ENCODE measurements around the gene DVL1.

Gene DVL1

DNA sequence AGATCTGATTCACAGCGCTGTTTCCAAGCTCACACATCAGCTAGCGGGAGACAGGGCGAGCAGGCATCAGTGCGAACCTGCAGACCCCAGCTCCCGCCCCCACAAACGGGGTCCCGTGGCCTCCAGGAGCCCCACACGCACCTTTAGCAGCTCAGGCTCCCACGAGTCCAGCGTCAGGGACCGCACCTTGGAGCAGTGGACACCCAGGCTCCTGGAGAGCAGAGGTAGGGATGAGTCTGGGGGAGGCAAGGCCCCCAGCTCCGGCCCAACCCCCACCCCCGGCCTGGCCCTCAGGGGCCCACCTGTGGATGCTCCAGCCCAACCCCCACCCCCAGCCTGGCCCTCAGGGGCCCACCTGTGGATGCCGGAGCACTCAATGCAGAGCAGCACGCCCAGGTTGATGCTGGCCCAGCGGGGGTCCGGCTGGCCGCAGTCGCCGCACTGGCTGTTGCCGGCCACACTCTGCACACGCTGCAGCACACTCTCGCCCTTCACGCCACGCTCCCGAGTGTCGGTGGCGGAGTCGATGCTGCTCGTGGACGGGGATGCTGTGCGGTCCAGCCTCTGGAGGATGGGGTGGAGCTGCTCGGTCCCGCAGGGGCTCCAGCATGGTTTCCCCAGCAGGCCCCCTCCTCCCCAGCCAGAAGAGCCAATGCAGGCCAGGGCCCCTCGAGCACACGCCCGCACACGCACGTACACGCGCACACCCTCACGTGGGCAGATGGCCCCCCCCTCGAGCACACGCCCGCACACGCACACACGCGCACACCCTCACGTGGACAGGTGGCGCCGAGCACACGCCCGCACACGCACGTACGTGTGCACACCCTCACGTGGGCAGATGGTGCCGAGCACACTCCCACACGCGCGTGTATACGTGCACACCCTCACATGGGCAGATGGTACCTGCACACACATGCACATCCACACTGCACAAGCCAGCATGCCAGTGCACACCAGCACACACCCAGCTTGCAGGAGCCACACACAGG, 52.9 kb downstream of the DVL1 start:
- no peaks in the 10 kb centered on the region for H3F3A ChIP-seq (ENCODE audit: control insufficient read depth, insufficient read depth)
- no peak overlapping the region for H3K27ac ChIP-seq (ENCODE audit: low read depth, low read length)
- H4K20me1 ChIP-seq (ENCODE audit: control insufficient read depth, insufficient read depth, low read depth, low read length) = no peaks in the 10 kb centered on the region
- H3K4me1 ChIP-seq (ENCODE audit: control insufficient read depth, low read length) = no peaks in the 10 kb centered on the region
- no peaks in the 10 kb centered on the region for H3K36me3 ChIP-seq (ENCODE audit: control insufficient read depth, low read length)
- TF ChIP-seq EZH2phosphoT487 (IDR thresholded peaks at IDR 0.05; ENCODE audit: borderline replicate concordance, low read length) = no peak
- TF ChIP-seq, protein P1, sequence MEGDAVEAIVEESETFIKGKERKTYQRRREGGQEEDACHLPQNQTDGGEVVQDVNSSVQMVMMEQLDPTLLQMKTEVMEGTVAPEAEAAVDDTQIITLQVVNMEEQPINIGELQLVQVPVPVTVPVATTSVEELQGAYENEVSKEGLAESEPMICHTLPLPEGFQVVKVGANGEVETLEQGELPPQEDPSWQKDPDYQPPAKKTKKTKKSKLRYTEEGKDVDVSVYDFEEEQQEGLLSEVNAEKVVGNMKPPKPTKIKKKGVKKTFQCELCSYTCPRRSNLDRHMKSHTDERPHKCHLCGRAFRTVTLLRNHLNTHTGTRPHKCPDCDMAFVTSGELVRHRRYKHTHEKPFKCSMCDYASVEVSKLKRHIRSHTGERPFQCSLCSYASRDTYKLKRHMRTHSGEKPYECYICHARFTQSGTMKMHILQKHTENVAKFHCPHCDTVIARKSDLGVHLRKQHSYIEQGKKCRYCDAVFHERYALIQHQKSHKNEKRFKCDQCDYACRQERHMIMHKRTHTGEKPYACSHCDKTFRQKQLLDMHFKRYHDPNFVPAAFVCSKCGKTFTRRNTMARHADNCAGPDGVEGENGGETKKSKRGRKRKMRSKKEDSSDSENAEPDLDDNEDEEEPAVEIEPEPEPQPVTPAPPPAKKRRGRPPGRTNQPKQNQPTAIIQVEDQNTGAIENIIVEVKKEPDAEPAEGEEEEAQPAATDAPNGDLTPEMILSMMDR (IDR thresholded peaks at IDR 0.05; ENCODE audit: low read depth, low read length, poor library complexity, severe bottlenecking) = no peak
- H3K79me2 ChIP-seq (ENCODE audit: control insufficient read depth, low read length) = no peaks in the 10 kb centered on the region
- H3K4me2 ChIP-seq (ENCODE audit: low read length) = no peak overlapping the region
- no peaks in the 10 kb centered on the region for H3K27me3 ChIP-seq (ENCODE audit: control insufficient read depth, low read length)
- H3K9me2 ChIP-seq (replicated peaks; ENCODE audit: control insufficient read depth, low read length) = no peaks in the 10 kb centered on the region
- H3K4me3 ChIP-seq (ENCODE audit: low read length) = no peak overlapping the region
- no peaks in the 10 kb centered on the region for H3K9me3 ChIP-seq (ENCODE audit: control insufficient read depth, insufficient read depth, low read length)

DNA sequence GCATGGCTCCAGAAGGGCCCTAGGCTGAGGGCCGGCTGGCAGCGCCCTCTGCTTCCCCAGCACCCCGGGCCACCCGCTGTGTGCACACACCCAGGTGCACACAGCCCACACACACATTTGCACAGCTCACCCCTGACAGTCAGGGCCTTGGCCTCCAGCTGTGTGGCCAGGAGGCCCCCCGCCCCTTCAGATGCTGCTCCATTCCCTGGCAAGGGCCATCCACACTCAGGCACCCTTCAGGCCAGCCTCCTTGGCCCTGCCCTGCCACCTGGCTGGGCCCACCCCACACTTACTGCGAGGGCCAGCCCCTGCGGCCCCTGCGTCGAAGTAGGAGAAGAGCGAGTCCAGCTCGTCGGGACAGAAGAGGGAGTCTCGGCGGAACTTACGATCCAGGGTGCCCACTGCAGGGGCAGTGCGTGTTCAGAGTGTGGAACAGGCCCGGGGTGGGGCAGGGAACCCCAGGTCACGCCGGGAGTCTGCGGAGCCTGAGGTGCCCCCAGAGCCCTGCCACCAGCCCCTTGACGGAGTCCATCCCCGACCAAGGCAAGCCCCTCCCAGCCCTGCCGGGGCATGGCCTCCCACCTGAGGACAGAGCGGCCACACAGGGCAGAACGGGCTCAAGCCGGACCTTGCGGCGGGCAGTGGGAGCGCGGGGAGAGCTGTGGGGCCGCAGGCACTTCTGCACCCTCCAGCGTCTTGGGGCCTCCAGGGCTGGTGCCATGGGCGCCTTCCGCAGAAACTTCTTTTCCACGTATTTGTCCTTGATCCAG, 53.9 kb downstream of the DVL1 start:
- Histone ChIP-seq H3K79me2 (ENCODE audit: control insufficient read depth, low read length) (no peaks in the 10 kb centered on the region), H3K9me3 (ENCODE audit: control insufficient read depth, insufficient read depth, low read length) (no peaks in the 10 kb centered on the region; the same call in 1 of the 2 replicates), H3K27ac (ENCODE audit: low read depth, low read length) (no peak overlapping the region), H3K4me2 (ENCODE audit: low read length) (no peak overlapping the region), H3K4me1 (ENCODE audit: control insufficient read depth, low read length) (no peaks in the 10 kb centered on the region), H4K20me1 (ENCODE audit: control insufficient read depth, insufficient read depth, low read depth, low read length) (no peaks in the 10 kb centered on the region), H3K4me3 (ENCODE audit: low read length) (no peak overlapping the region), H3F3A (ENCODE audit: control insufficient read depth, insufficient read depth) (no peaks in the 10 kb centered on the region), H3K9me2 (replicated peaks; ENCODE audit: control insufficient read depth, low read length) (no peaks in the 10 kb centered on the region), H3K36me3 (ENCODE audit: control insufficient read depth, low read length) (no peaks in the 10 kb centered on the region), H3K27me3 (ENCODE audit: control insufficient read depth, low read length) (no peaks in the 10 kb centered on the region)
- TF ChIP-seq, protein P1 (IDR thresholded peaks at IDR 0.05; ENCODE audit: low read depth, low read length, poor library complexity, severe bottlenecking) = no peak
- TF ChIP-seq EZH2phosphoT487 (IDR thresholded peaks at IDR 0.05; ENCODE audit: borderline replicate concordance, low read length) = no peak

DNA sequence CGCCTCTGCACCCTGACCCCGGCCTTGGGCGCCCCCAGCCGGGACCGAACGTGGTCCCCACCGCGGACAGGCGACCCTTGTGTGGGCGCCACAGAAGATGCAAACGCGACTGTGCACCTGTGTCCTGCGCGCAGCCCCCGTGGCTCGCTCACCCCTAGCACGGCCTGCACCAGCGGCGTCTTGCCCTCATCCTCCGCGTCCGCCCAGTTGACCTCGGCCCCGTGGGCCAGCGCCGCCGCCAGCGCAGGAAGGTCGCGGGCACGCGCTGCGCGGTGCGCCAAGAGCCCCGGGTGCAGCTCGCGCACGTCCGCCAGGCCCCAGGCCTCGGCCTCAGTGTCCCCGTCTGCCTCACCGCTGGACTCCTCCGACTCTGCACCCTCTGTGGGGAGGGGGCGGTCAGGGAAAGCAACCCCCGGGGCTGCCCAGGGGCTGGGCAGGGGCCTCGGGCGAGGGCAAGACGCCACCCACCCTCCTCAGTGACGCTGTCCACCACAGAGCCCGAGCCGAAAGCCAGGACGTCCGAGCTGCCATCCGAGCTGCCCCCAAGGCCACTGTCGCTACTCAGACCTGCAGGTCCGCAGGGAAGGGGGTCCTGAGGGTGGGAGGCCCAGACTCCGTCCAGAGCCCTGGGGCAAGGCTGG, 54.8 kb downstream of the DVL1 start:
- H3K4me1 ChIP-seq (ENCODE audit: control insufficient read depth, low read length) = no peaks in the 10 kb centered on the region
- no peaks in the 10 kb centered on the region for H4K20me1 ChIP-seq (ENCODE audit: control insufficient read depth, insufficient read depth, low read depth, low read length)
- H3K79me2 ChIP-seq (ENCODE audit: control insufficient read depth, low read length) = no peaks in the 10 kb centered on the region
- no peak overlapping the region for H3K27ac ChIP-seq (ENCODE audit: low read depth, low read length)
- H3F3A ChIP-seq (ENCODE audit: control insufficient read depth, insufficient read depth) = no peaks in the 10 kb centered on the region
- H3K9me3 ChIP-seq (ENCODE audit: control insufficient read depth, insufficient read depth, low read length) = no peaks in the 10 kb centered on the region; the same call in 1 of the 2 replicates
- no peaks in the 10 kb centered on the region for H3K9me2 ChIP-seq (replicated peaks; ENCODE audit: control insufficient read depth, low read length)
- H3K27me3 ChIP-seq (ENCODE audit: control insufficient read depth, low read length) = no peaks in the 10 kb centered on the region
- no peaks in the 10 kb centered on the region for H3K36me3 ChIP-seq (ENCODE audit: control insufficient read depth, low read length)
- TF ChIP-seq, protein P1 (IDR thresholded peaks at IDR 0.05; ENCODE audit: low read depth, low read length, poor library complexity, severe bottlenecking) = no peak
- no peak for TF ChIP-seq EZH2phosphoT487 (IDR thresholded peaks at IDR 0.05; ENCODE audit: borderline replicate concordance, low read length)
- no peak overlapping the region for H3K4me3 ChIP-seq (ENCODE audit: low read length)
- H3K4me2 ChIP-seq (ENCODE audit: low read length) = no peak overlapping the region
